Breast epithelium (tissue), 4 donors: ENCODE data around the gene DSCAM. TPM values are rescaled to one million over a fixed set of nuclear protein-coding genes. Genes with fewer than 3 reads are reported as not detected.

Experiments used
- DNase-seq, 2 donors: peaks; one replicate each; pipeline ENCODE4 v3.0.0-alpha.2; 2019; ENCODE audit warnings: low spot score in 2 of 2
- H3K27ac ChIP-seq, 2 donors: fragments of 200-600 bp; sonication (generic) in 1 of 2; one replicate each; pipeline ENCODE4 v1.5.1; 2016 to 2019; ENCODE audit warnings: mild to moderate bottlenecking in 1 of 2
- H3K27me3 ChIP-seq, 2 donors: fragments of 200-600 bp; sonication (generic) in 1 of 2; one replicate each; pipeline versions ENCODE4 v1.5.1 to v1.6.0; 2017 to 2019; ENCODE audit warnings: control low read depth in 1 of 2, mild to moderate bottlenecking in 1 of 2
- H3K36me3 ChIP-seq: fragments of 200-600 bp; one replicate; pipeline ENCODE4 v1.5.1; 2019
- H3K4me1 ChIP-seq, 2 donors: fragments of 200-600 bp; sonication (generic); one replicate each; pipeline ENCODE4 v1.5.1; 2016 to 2019; ENCODE audit warnings: control low read depth in 1 of 2
- H3K4me3 ChIP-seq, 3 donors: fragments of 200-600 bp; sonication (generic); 1 replicate in 2 of 3; 2 replicates in 1 of 3; pipeline ENCODE4 v1.5.1; 2016 to 2019; ENCODE audit warnings: mild to moderate bottlenecking in 3 of 3, moderate library complexity in 2 of 3
- H3K9me3 ChIP-seq, 2 donors: fragments of 200-600 bp; sonication (generic) in 1 of 2; one replicate each; pipeline ENCODE4 v1.5.1; 2016 to 2019; ENCODE audit warnings: control low read depth in 1 of 2
- CTCF ChIP-seq, 3 donors: fragments of 450-650 bp; IDR thresholded peaks; one replicate each; pipeline ENCODE4 v1.5.1; 2016 to 2017; ENCODE audit warnings: antibody characterized with exemption in 3 of 3, mild to moderate bottlenecking in 3 of 3, moderate library complexity in 3 of 3
- POLR2A ChIP-seq: fragments of 450-650 bp; IDR thresholded peaks from one replicate; pipeline ENCODE4 v1.6.1; 2016; ENCODE audit warnings: antibody characterized with exemption, mild to moderate bottlenecking, moderate library complexity
- POLR2AphosphoS5 ChIP-seq, 3 donors: sonication (generic); formaldehyde crosslinking; IDR thresholded peaks; one replicate each; pipeline ENCODE4 v1.6.1; 2017; ENCODE audit warnings: antibody characterized with exemption in 3 of 3
- intact Hi-C: fragments of 100-400 bp; cut with DNase I; formaldehyde crosslinking; loops from one replicate; pipeline ENCODE4 v1.15.1; 2023; ENCODE audit warnings: low total_unique reads
- total RNA-seq, 3 donors: library from RNA; depleted of rRNA; stranded (reverse); fragments of >200 nt; gene quantifications; one replicate each; pipeline ENCODE4 v1.1.0, GENCODE V29; 2016

Gene DSCAM
- total RNA-seq, 3 donors from 2014 or later: 0.33 to 0.44 TPM; not detected in 1

DNA sequence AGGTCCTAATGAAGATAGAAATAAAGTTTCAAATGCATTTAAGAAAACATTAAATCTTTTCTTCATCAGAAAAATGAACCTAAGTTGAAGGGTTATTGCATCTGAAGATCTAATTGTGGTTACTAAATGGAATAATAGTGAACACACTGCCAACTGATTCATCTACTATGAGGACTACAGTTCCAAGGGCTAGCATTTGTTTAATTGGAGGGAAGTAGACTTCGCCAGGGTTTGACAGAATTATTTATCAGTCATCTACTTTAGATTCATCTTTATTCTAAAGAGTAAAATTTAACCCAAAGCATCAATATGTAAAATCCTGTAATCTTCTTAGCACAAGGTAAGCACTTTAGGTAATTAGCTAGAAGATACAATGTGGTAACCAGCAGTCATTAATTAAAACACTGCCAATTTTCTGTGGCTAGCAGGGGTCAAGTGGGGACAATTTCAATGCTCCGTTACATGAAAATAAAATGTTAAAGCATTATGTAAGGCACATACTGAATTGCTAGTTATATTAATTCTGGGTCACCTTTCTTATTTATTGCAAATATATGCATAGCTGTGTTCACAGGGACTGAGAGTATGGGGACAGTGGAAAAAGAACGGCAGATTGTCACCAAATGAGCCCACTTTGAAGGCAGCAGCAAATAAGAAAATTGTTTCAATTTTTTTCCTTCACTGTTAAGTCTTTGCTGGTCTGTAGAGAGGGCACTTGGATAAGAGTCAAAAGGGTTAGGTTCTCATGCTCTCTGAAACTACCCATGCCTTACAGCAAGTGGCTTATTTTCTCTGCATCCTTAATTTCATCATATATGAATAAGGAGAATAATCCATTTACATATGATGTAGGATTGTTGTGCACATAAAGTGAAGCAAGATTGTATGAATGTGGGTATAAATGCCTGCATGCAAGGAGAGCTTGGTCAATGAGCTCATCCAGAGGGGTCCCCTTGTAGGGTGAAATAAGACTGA is 563.8 kb downstream of the DSCAM start:
- TF ChIP-seq POLR2A: no peak
- TF ChIP-seq CTCF (IDR thresholded peaks at IDR 0.05): no peak
- TF ChIP-seq POLR2AphosphoS5 (IDR thresholded peaks at IDR 0.05): no peak
- intact Hi-C loops: no loop called here
- no peak for DNase-seq

DNA sequence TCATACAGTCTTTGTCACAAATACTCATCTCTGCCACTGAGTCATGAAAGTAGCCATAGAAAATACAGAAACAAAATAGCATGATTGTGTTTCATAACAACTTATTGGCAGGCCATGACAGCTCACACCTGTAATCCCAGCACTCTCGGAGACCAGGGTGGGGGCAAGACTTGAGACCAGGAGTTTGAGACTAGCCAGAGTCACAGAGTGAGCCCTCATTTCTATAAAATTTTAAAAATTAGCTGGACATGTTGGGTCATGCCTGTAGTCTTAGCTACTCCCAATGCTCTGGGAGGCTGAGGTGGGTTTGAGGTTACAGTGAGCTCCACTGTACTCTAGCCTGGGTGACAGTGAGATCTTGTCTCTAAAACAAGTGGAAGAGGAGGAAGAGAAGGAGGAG is 568.6 kb downstream of the DSCAM start:
- intact Hi-C loops: no loop called here
- no peak overlapping the region for H3K27ac ChIP-seq
- H3K36me3 ChIP-seq: no peaks in the 10 kb centered on the region
- H3K4me3 ChIP-seq: no peak overlapping the region
- no peak for DNase-seq
- no peaks in the 10 kb centered on the region for H3K9me3 ChIP-seq
- H3K27me3 ChIP-seq: no peaks in the 10 kb centered on the region
- H3K4me1 ChIP-seq: no peaks in the 10 kb centered on the region
- TF ChIP-seq CTCF (IDR thresholded peaks at IDR 0.05) (no peak), POLR2AphosphoS5 (IDR thresholded peaks at IDR 0.05) (no peak), POLR2A (no peak)

More for the DNA sequence above, 563.8 kb downstream of the DSCAM start:
- Histone ChIP-seq H3K9me3 (no peaks in the 10 kb centered on the region), H3K36me3 (no peaks in the 10 kb centered on the region), H3K27me3 (peaks cover 0 to 6% of the 10 kb centered on the region in 2 donors), H3K4me3 (no peak overlapping the region), H3K4me1 (no peaks in the 10 kb centered on the region), H3K27ac (no peak overlapping the region)

- TF ChIP-seq CTCF (IDR thresholded peaks at IDR 0.05) (no peak), POLR2AphosphoS5 (IDR thresholded peaks at IDR 0.05) (no peak), POLR2A (no peak)
- intact Hi-C loops: no loop called here
Observed at GRCh38 chr21:40276001-40276400, 571.0 kb downstream of the DSCAM start.

DNA sequence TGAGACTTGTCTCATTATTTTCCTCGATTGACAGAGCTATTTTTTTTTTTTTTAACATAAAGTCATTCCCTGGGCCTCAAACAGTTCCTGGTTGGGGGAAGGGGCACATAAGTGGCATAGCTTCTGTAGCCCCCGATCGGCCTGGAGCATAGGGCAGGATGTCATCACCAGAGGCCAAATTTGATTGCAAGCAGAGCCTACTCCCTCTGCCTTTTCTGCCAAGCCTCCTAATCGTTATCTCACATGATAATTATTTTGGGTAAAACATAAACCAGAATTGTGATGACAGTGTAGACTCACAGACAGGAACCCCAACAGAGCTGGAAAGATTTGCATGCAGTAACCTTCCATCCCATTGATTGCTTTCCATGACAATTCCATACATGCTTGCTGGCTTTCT is 574.9 kb downstream of the DSCAM start:
- no peaks in the 10 kb centered on the region for H3K36me3 ChIP-seq
- H3K27ac ChIP-seq: no peak overlapping the region
- H3K4me3 ChIP-seq: no peak overlapping the region
- intact Hi-C loops: no loop called here
- no peaks in the 10 kb centered on the region for H3K9me3 ChIP-seq
- TF ChIP-seq POLR2AphosphoS5 (IDR thresholded peaks at IDR 0.05): no peak
- no peak for DNase-seq
- no peaks in the 10 kb centered on the region for H3K27me3 ChIP-seq
- no peaks in the 10 kb centered on the region for H3K4me1 ChIP-seq

More at GRCh38 chr21:40276001-40276400, 571.0 kb downstream of the DSCAM start:
- DNase-seq: no peak
- Histone ChIP-seq H3K27ac (no peak overlapping the region), H3K4me3 (no peak overlapping the region), H3K27me3 (no peaks in the 10 kb centered on the region), H3K9me3 (no peaks in the 10 kb centered on the region), H3K4me1 (no peaks in the 10 kb centered on the region), H3K36me3 (no peaks in the 10 kb centered on the region)

- H3K36me3 ChIP-seq: no peaks in the 10 kb centered on the region
- H3K9me3 ChIP-seq: no peaks in the 10 kb centered on the region
- no peak overlapping the region for H3K27ac ChIP-seq
- no peak overlapping the region for H3K4me3 ChIP-seq
- DNase-seq: no peak
- H3K27me3 ChIP-seq: no peaks in the 10 kb centered on the region
- intact Hi-C loops: no loop called here
- TF ChIP-seq POLR2AphosphoS5 (IDR thresholded peaks at IDR 0.05) (no peak), CTCF (IDR thresholded peaks at IDR 0.05) (no peak)
- no peaks in the 10 kb centered on the region for H3K4me1 ChIP-seq
Observed at GRCh38 chr21:40271164-40271563, 575.8 kb downstream of the DSCAM start.
